GM12892 (cell line): Measurements from ENCODE around the gene USP36.

Experiments
- POLR2A ChIP-seq: IDR thresholded peaks from 2 replicates; pipeline ENCODE4 v1.6.1; 2011; ENCODE audit warnings: low read depth, low read length, control low read depth
- TAF1 ChIP-seq: IDR thresholded peaks from 2 replicates; pipeline ENCODE4 v1.6.1; 2011; ENCODE audit warnings: low read depth, mild to moderate bottlenecking, control low read depth, low read length, borderline replicate concordance

DNA sequence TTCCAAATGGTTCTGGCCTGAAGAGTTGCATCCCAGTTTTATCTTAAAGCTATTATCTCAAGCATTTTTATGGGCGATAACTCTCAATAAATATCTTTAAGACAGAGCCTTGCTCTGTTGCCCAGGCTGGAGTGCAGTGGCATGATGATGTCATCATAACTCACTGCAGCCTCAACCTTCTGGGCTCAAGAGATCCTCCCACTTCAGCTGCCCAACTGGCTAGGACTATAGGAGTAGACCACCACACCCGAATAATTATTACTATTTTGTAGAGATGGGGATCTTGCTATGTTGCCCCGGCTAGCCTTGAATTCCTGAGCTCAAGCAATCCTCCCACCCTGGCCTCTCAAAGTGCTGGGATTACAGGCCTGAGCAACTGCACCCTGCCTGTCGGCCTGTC is 32.5 kb downstream of the USP36 start:
- no peak for TF ChIP-seq POLR2A
- TF ChIP-seq TAF1: no peak
